Measurements from ENCODE around the gene RPL7A.

- no peak for TF ChIP-seq CTCF (conservative IDR thresholded peaks at IDR 0.05)
- no peak for TF ChIP-seq ZFX (IDR thresholded peaks at IDR 0.05)
Observed at GRCh38 chr9:133307301-133307700, 40.7 kb upstream of the RPL7A start.

Data from C4-2B (cell line).